PFSK-1 (cell line): Measurements from ENCODE around the gene STX10.

ENCODE experiments used
- FOXP2 ChIP-seq: optimal IDR thresholded peaks from 2 replicates; pipeline ENCODE3; 2011; ENCODE audit warnings: borderline replicate concordance, control low read depth, inconsistent platforms; ENCODE audit not compliant: insufficient read depth; ENCODE audit errors: extremely low read length, extremely low read depth
- POLR2AphosphoS5 ChIP-seq: IDR thresholded peaks from 2 replicates; pipeline ENCODE4 v1.6.1; 2012; ENCODE audit warnings: low read depth, mild to moderate bottlenecking, control low read depth, low read length, moderate library complexity
- REST ChIP-seq, 2 experiments: IDR thresholded peaks; 2 replicates each; pipeline versions ENCODE4 v1.6.1 to v1.8.0; 2011 to 2012; ENCODE audit warnings: low read depth in 2 of 2, low read length in 2 of 2, control low read depth in 1 of 2, inconsistent platforms in 1 of 2, mild to moderate bottlenecking in 1 of 2, moderate library complexity in 1 of 2; ENCODE audit not compliant: insufficient read depth in 1 of 2
- SIN3A ChIP-seq: IDR thresholded peaks from 2 replicates; pipeline ENCODE4 v1.6.1; 2012; ENCODE audit warnings: mild to moderate bottlenecking, low read length, moderate library complexity, borderline replicate concordance; ENCODE audit not compliant: insufficient read depth
- TAF1 ChIP-seq: IDR thresholded peaks from 2 replicates; pipeline ENCODE4 v1.6.1; 2012; ENCODE audit warnings: low read length, control low read depth, borderline replicate concordance; ENCODE audit not compliant: insufficient read depth

The STX10 gene

GRCh38 chr19:13146763-13147563 lies 3.2 kb downstream of the STX10 start:
- TF ChIP-seq POLR2AphosphoS5: no peak
- no peak for TF ChIP-seq TAF1
- TF ChIP-seq SIN3A: no peak
- no peak for TF ChIP-seq FOXP2
- TF ChIP-seq REST (IDR thresholded peaks at IDR 0.05; ENCODE audit: insufficient read depth in 1 of 2, low read depth in 2 of 2, low read length in 2 of 2): no peak

- TF ChIP-seq POLR2AphosphoS5 (no peak), FOXP2 (no peak), TAF1 (no peak), REST (IDR thresholded peaks at IDR 0.05; ENCODE audit: insufficient read depth in 1 of 2, low read depth in 2 of 2, low read length in 2 of 2) (no peak), SIN3A (no peak)
Measured at GRCh38 chr19:13139633-13140311, 10.4 kb downstream of the STX10 start.

GRCh38 chr19:13138916-13139198 lies 11.3 kb downstream of the STX10 start:
- TF ChIP-seq FOXP2: no peak
- no peak for TF ChIP-seq TAF1

GRCh38 chr19:13138171-13138915 lies 11.8 kb downstream of the STX10 start:
- no peak for TF ChIP-seq SIN3A

- TF ChIP-seq FOXP2 (no peak), POLR2AphosphoS5 (no peak), TAF1 (no peak), REST (IDR thresholded peaks at IDR 0.05; ENCODE audit: insufficient read depth in 1 of 2, low read depth in 2 of 2, low read length in 2 of 2) (no peak)
Measured at GRCh38 chr19:13137290-13137794, 12.8 kb downstream of the STX10 start.
